ENCODE results near the gene LMF1. TPM values are rescaled to one million over a fixed set of nuclear protein-coding genes. Genes with fewer than 3 reads are reported as not detected.

The LMF1 gene
- polyA plus RNA-seq, 1 donor from 2014 or later = 16.2 TPM

- no peaks in the 10 kb centered on the region for H4K20me1 ChIP-seq (ENCODE audit: insufficient read depth)
- no peaks in the 10 kb centered on the region for H3K9me2 ChIP-seq (ENCODE audit: insufficient read depth, low read length)
- H2AFZ ChIP-seq (ENCODE audit: low read depth, low read length) = no peak overlapping the region
- H3K27me3 ChIP-seq (ENCODE audit: insufficient read depth, low read depth, low read length) = no peaks in the 10 kb centered on the region
- H3K36me3 ChIP-seq (ENCODE audit: insufficient read depth, low read length) = no peaks in the 10 kb centered on the region
- TF ChIP-seq MXI1 (conservative IDR thresholded peaks at IDR 0.05; ENCODE audit: poor library complexity, severe bottlenecking) (no peak), EP300 (conservative IDR thresholded peaks at IDR 0.05; ENCODE audit: poor library complexity, severe bottlenecking) (no peak), TAF1 (IDR thresholded peaks at IDR 0.05; ENCODE audit: low read depth) (no peak), SMC3 (conservative IDR thresholded peaks at IDR 0.05; ENCODE audit: poor library complexity) (no peak), CTCF (IDR thresholded peaks at IDR 0.05; ENCODE audit: poor library complexity, severe bottlenecking) (no peak), RAD21 (conservative IDR thresholded peaks at IDR 0.05) (no peak), REST (IDR thresholded peaks at IDR 0.05; ENCODE audit: borderline replicate concordance) (no peak)
- H3K79me2 ChIP-seq (replicated peaks; ENCODE audit: insufficient read depth, low read length) = no peaks in the 10 kb centered on the region
- no peak overlapping the region for H3K9ac ChIP-seq (ENCODE audit: low read length)
- H3K4me2 ChIP-seq (ENCODE audit: low read length) = no peak overlapping the region
- H3F3A ChIP-seq (ENCODE audit: insufficient read depth, low read length, poor library complexity, severe bottlenecking) = no peaks in the 10 kb centered on the region
- no peak overlapping the region for H3K27ac ChIP-seq (ENCODE audit: low read length)
- no peak overlapping the region for H3K4me3 ChIP-seq (ENCODE audit: low read length)
- no peaks in the 10 kb centered on the region for H3K9me3 ChIP-seq (ENCODE audit: low read length)
Observed at GRCh38 chr16:1008085-1008484, 37.3 kb upstream of the LMF1 start.

- Histone ChIP-seq H2AFZ (ENCODE audit: low read depth, low read length) (no peak overlapping the region), H3K27ac (ENCODE audit: low read length) (no peak overlapping the region), H3K27me3 (ENCODE audit: insufficient read depth, low read depth, low read length) (no peaks in the 10 kb centered on the region), H3K79me2 (replicated peaks; ENCODE audit: insufficient read depth, low read length) (no peaks in the 10 kb centered on the region), H3K4me3 (ENCODE audit: low read length) (no peak overlapping the region), H4K20me1 (ENCODE audit: insufficient read depth) (no peaks in the 10 kb centered on the region), H3K9ac (ENCODE audit: low read length) (no peak overlapping the region), H3K9me2 (ENCODE audit: insufficient read depth, low read length) (no peaks in the 10 kb centered on the region), H3F3A (ENCODE audit: insufficient read depth, low read length, poor library complexity, severe bottlenecking) (no peaks in the 10 kb centered on the region), H3K36me3 (ENCODE audit: insufficient read depth, low read length) (no peaks in the 10 kb centered on the region), H3K4me2 (ENCODE audit: low read length) (no peak overlapping the region), H3K9me3 (ENCODE audit: low read length) (no peaks in the 10 kb centered on the region)
- TF ChIP-seq EP300 (conservative IDR thresholded peaks at IDR 0.05; ENCODE audit: poor library complexity, severe bottlenecking) = no peak
- no peak for TF ChIP-seq CTCF (IDR thresholded peaks at IDR 0.05; ENCODE audit: poor library complexity, severe bottlenecking)
- no peak for TF ChIP-seq POLR2AphosphoS5 (IDR thresholded peaks at IDR 0.05)
- TF ChIP-seq EZH2 (IDR thresholded peaks at IDR 0.05; ENCODE audit: borderline replicate concordance, insufficient read depth, low read length, poor library complexity, severe bottlenecking) = no peak
- TF ChIP-seq TAF1 (IDR thresholded peaks at IDR 0.05; ENCODE audit: low read depth) = no peak
- no peak for TF ChIP-seq RAD21 (conservative IDR thresholded peaks at IDR 0.05)
- TF ChIP-seq REST (IDR thresholded peaks at IDR 0.05; ENCODE audit: borderline replicate concordance) = no peak
- no peak for TF ChIP-seq SMC3 (conservative IDR thresholded peaks at IDR 0.05; ENCODE audit: poor library complexity)
- TF ChIP-seq MXI1 (conservative IDR thresholded peaks at IDR 0.05; ENCODE audit: poor library complexity, severe bottlenecking) = no peak
Observed at GRCh38 chr16:1007284-1007850, 36.6 kb upstream of the LMF1 start.

All from neural cell (in vitro differentiated cells).